Measurements from ENCODE around the gene STK32B.

DNA sequence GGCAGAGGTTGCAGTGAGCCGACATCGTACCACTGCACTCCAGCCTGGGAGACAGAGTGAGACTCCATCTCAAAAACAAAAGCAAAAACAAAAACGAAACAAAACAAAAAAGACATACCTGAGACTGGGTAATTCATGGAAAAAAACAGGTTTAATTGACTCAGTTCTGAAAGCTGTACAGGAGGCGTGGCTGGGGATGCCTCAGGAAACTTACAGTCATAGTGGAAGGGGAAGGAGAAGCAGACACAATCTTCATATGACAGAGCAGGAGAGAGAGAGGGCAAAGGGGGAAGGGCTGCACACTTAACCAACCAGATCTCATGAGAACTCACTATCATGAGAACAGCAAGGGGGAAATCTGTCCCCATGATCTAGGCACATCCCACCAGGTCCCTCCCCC is 229.5 kb downstream of the STK32B start:
- TF ChIP-seq POLR2A (IDR thresholded peaks at IDR 0.05; ENCODE audit: control extremely low read depth in 1 of 2, low read depth in 2 of 2, low read length in 2 of 2) = no peak
- TF ChIP-seq, protein P1, sequence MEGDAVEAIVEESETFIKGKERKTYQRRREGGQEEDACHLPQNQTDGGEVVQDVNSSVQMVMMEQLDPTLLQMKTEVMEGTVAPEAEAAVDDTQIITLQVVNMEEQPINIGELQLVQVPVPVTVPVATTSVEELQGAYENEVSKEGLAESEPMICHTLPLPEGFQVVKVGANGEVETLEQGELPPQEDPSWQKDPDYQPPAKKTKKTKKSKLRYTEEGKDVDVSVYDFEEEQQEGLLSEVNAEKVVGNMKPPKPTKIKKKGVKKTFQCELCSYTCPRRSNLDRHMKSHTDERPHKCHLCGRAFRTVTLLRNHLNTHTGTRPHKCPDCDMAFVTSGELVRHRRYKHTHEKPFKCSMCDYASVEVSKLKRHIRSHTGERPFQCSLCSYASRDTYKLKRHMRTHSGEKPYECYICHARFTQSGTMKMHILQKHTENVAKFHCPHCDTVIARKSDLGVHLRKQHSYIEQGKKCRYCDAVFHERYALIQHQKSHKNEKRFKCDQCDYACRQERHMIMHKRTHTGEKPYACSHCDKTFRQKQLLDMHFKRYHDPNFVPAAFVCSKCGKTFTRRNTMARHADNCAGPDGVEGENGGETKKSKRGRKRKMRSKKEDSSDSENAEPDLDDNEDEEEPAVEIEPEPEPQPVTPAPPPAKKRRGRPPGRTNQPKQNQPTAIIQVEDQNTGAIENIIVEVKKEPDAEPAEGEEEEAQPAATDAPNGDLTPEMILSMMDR (IDR thresholded peaks at IDR 0.05; ENCODE audit: control extremely low read depth in 1 of 3, insufficient read depth in 1 of 3, low read depth in 1 of 3, low read length in 3 of 3) = no peak
- no peak for TF ChIP-seq GTF2F1 (IDR thresholded peaks at IDR 0.05; ENCODE audit: borderline replicate concordance, low read depth, low read length)
- TF ChIP-seq POLR2AphosphoS5 (IDR thresholded peaks at IDR 0.05; ENCODE audit: low read depth, low read length) = no peak
- no peak for TF ChIP-seq TAF1 (IDR thresholded peaks at IDR 0.05; ENCODE audit: low read depth, low read length)
- TF ChIP-seq SIN3A (conservative IDR thresholded peaks at IDR 0.05 in 1 of 2, IDR thresholded peaks at IDR 0.05 in 1 of 2; ENCODE audit: low read depth in 1 of 2, low read length in 2 of 2) = no peak
- TF ChIP-seq SP4 (IDR thresholded peaks at IDR 0.05; ENCODE audit: low read length) = no peak

Data from H1 (cell line).